ENCODE data around the gene PRSS22.

PRSS22 gene

DNA sequence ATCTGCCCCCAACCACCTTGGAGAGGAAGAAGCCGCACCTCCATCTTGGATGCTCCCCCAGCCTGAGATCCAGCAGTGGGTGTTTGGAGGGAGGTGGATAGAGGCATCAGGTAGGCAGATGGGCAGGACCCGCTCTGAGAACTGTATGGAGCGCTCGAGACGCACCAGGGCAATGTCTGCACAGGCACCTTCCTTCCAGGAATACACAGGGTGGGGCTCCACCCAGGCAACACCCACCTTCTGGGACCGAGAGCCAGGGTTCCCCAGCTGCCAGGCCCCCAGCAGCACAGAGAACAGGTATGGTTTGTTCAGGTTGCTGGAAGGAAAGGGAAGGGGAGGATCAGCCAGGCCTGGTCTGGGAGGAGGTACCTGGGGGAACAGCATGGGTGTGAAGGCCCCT is 2.4 kb downstream of the PRSS22 start:
- DNase-seq, result no peak
- in situ Hi-C loops (cut with MboI; ENCODE audit: low pct_unique_long_range_greater_than_20kb, low sequenced_read_pairs), result no loop called here

DNA sequence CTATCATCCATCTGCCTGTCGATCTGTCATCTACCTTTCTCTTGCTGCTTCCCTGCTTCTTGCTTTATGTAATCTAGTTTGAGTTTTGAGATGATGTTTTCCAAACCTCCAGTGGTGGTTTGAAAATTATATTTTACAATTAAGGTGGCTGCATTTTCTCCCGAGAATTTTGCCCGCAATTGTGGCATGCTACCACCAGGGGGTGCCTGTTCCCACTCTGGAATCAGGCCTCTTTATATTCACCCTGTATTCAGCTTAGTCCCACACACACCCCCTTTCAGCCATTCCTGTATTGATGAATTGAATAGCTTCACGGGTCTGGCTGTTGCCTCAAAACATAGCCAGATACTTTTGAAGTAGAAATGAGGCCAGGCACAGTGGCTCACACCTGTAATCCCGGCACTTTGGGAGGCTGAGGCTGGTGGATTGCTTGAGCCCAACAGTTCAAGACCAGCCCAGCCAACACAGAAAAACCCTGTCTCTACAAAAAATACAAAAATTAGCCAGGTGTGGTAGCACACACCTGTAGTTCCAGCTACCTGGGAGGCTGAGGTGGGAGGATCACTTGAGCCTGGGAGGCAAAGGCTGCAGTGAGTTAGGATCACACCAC is 3.2 kb downstream of the PRSS22 start:
- in situ Hi-C loops (cut with MboI; ENCODE audit: low pct_unique_long_range_greater_than_20kb, low sequenced_read_pairs), result no loop called here
- peak; percentile 51 for DNase-seq

DNA sequence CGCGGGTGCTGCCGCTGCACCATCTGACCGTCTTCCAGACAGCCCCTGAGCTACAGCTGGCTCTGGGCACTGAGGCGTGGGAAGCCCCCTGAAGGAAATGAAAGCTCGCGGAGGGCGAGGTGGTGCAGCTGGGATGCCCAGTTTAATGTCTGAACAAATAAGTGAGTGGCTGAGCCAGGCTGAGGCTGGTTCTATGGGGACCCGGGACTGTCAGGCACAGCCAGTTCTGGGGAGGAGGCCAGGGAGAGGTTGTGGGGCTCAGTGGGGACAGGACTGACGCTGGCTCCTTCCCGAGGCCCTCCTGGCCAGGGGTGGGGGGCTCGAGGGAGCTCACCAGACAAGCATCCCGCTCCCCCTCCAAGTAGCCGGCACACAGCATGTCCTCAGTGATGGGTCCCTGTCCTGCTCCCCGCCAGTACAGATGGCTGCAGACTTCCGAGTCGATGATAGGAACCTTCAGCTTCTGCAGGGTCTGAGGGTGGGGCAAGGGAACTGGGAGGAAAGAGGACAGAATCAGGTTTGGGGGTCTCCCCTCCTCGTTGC is 4.4 kb downstream of the PRSS22 start:
- in situ Hi-C loops (cut with MboI; ENCODE audit: low pct_unique_long_range_greater_than_20kb, low sequenced_read_pairs), result no loop called here
- DNase-seq, result no peak

GRCh38 chr16:2852731-2853507 is 5.1 kb downstream of the PRSS22 start:
- DNase-seq, result no peak
- in situ Hi-C loops (cut with MboI; ENCODE audit: low pct_unique_long_range_greater_than_20kb, low sequenced_read_pairs), result no loop called here

- in situ Hi-C loops (cut with MboI; ENCODE audit: low pct_unique_long_range_greater_than_20kb, low sequenced_read_pairs), result no loop called here
- DNase-seq, result no peak
Measured at GRCh38 chr16:2852003-2852730, 5.8 kb downstream of the PRSS22 start.

DNA sequence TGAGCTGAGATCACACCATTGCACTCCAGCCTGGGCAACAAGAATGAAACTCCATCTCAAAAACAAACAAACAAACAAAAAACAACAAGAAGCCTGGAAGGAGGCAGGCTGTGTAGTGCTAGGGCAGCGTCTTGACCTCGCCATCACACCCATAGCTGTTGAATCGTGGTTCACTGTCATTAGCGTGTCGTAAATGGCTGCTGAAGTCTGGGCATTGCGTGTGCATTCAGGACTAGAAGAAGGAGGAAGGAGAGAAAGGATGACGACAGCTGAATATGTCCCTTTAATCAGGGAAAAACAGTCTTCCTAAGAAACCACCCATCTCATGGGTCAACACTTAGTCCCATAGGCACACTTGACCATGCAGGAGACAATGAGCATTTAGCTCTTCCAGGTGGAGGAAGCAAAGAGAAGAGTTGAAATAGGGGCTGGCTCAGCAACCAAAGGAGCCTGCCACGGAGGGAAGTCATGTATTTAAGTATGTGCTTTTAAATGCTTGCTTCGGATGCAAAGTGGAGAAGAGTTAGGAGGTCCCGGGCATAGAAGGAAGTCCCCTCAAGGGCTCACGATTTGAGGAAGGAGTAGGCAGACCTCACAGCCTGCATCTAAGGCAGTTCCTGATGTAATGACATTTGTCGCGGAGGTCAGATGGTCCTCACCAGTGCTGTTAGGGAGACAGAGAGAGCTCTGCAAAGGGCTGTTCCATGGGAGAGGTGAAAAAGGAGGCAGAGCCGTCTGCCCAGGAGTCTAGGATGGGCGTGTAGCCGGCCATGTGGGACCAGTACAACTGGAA is 8.8 kb downstream of the PRSS22 start:
- in situ Hi-C loops (cut with MboI; ENCODE audit: low pct_unique_long_range_greater_than_20kb, low sequenced_read_pairs), result no loop called here
- no peak for DNase-seq

GRCh38 chr16:2846511-2847310 is 11.3 kb downstream of the PRSS22 start:
- in situ Hi-C loops (cut with MboI; ENCODE audit: low pct_unique_long_range_greater_than_20kb, low sequenced_read_pairs), result no loop called here
- no peak for DNase-seq

- in situ Hi-C loops (cut with MboI; ENCODE audit: low pct_unique_long_range_greater_than_20kb, low sequenced_read_pairs), result no loop called here
- no peak for DNase-seq
Measured at GRCh38 chr16:2845116-2845515, 12.9 kb downstream of the PRSS22 start.

DNA sequence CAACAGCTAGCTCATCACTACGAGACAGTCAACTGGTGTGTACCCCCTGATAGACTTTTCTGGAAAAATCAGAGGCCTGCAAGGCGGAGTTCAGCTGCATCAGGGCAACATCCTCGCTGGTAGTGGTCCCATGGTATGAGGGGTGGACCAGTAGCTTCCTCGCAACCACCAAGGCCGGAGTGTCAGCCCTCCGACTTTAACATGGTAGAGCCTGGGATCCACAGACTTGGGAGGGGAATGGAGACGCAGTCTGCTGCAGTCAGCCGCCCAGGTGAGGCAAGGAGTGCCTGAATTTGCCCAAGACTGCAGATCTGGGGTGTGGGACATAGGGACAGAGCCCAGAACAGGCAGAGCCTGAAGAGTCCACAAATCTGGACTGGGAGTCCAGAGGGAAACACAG is 14.4 kb downstream of the PRSS22 start:
- in situ Hi-C loops (cut with MboI; ENCODE audit: low pct_unique_long_range_greater_than_20kb, low sequenced_read_pairs), result no loop called here

DNA sequence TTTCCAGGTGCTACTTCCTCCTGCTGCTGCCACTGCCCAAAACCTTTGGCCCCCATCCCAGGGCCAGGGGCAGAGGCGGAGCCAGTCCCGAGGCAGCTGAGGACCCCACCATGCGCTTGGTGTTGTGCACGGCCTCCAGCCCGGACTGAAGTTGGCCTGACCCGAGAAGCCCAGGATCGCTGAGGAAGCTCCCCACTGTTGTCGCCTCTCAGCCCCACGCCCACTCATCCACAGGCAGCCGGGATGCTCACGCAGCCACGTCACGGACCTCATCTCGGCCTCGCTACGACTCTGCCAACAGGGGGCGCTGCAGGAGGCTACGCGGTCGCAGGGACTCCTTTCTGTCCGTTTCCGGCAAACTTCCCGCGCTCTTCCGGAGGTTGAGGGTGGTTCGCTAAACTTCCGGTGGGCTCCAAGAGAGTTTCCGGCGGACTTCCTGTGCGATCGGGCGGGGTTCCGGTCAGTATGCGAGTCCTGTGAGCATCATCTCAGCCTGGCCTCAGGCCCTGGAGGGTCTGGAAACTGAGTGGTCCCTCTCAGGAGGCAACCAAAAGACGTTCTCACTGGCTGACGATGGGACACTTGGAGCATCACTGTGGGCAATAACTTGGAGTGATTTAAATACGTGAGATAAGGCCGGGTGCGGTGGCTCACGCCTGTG is 15.5 kb downstream of the PRSS22 start:
- in situ Hi-C loops (cut with MboI; ENCODE audit: low pct_unique_long_range_greater_than_20kb, low sequenced_read_pairs), result no loop called here
- DNase-seq, result peak; percentile 66

More for the DNA sequence above, 14.4 kb downstream of the PRSS22 start:
- no peak for DNase-seq

- no peak for DNase-seq
- in situ Hi-C loops (cut with MboI; ENCODE audit: low pct_unique_long_range_greater_than_20kb, low sequenced_read_pairs), result no loop called here
Measured at GRCh38 chr16:2841606-2842339, 16.2 kb downstream of the PRSS22 start.

DNA sequence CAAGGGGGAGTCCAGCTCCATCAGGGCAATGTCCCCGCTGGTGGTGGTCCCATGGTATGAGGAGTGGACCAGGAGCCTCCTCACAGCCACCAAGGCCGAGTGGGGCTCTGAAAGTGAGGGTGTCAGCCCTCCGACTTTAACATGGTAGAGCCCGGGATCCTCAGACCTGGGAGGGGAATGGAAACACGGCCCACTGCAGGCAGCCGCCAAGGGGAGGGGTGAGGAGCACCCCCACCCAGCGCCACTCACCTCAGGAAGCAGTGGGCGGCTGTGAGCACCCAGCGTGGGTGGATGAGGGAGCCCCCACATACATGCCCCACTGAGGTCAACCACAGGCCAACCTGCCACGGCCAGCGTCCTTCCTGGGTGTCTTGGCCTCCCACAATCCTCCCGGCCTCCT is 17.1 kb downstream of the PRSS22 start:
- in situ Hi-C loops (cut with MboI; ENCODE audit: low pct_unique_long_range_greater_than_20kb, low sequenced_read_pairs), result no loop called here
- no peak for DNase-seq

- DNase-seq, result no peak
- in situ Hi-C loops (cut with MboI; ENCODE audit: low pct_unique_long_range_greater_than_20kb, low sequenced_read_pairs), result no loop called here
Measured at GRCh38 chr16:2839650-2840450, 18.1 kb downstream of the PRSS22 start.

- in situ Hi-C loops (cut with MboI; ENCODE audit: low pct_unique_long_range_greater_than_20kb, low sequenced_read_pairs), result no loop called here
- peak; percentile 64 for DNase-seq
Measured at GRCh38 chr16:2838928-2839327, 19.0 kb downstream of the PRSS22 start.

GRCh38 chr16:2836646-2837508 is 21.1 kb downstream of the PRSS22 start:
- in situ Hi-C loops (cut with MboI; ENCODE audit: low pct_unique_long_range_greater_than_20kb, low sequenced_read_pairs), result no loop called here
- no peak for DNase-seq
